Cardiac septum (tissue), 1 donor: Measurements from ENCODE around the gene CIRBP. TPM values are rescaled to one million over a fixed set of nuclear protein-coding genes. Genes with fewer than 3 reads are reported as not detected.
"Not testable (repeated sequence)": the region's sequence is repeated elsewhere in the genome, so short reads cannot be mapped to it uniquely, and the experiment has no call there.

Experiments
- DNase-seq: peaks from one replicate; pipeline ENCODE4 v3.0.0-alpha.2; 2020; ENCODE audit warnings: low spot score
- intact Hi-C: fragments of 100-400 bp; cut with DNase I; formaldehyde crosslinking; loops from one replicate; pipeline ENCODE4 v1.14.0; 2022
- total RNA-seq: library from RNA; stranded (reverse); fragmentation: NEBNext Ultra II Directional; extraction: Animal tissue kit (Norgen Biotek cat#: 25700); gene quantifications from one replicate; pipeline ENCODE4 v1.2.1, GENCODE V29; 2021
- donor health status: DM: no; HTN: no; CAD: no.

The CIRBP gene
- total RNA-seq, 1 donor from 2014 or later = 318 TPM

GRCh38 chr19:1239796-1240737 is 29.1 kb upstream of the CIRBP start:
- intact Hi-C loops = loop anchor here (2.0 to 5.0 kb wide), 2 partner anchors 19 to 313 kb away; partner anchors contain the start of gene ARID3A
- peak; percentile 93 for DNase-seq

- intact Hi-C loops = loop anchor here (5.0 kb wide), 1 partner anchor 314 kb away; the partner anchor contains the start of gene ARID3A
- DNase-seq = no peak
These were observed 28.2 kb upstream of the CIRBP start for GRCh38 chr19:1240925-1241324.

GRCh38 chr19:1241417-1242095 is 27.6 kb upstream of the CIRBP start, which contains the start of gene ATP5F1D:
TSS of gene ATP5F1D (plus strand) at chr19:1241751. CDS start at chr19:1241851, 100 bp downstream.
- DNase-seq = peak; percentile 98
- intact Hi-C loops = loop anchor here (5.0 kb wide), 1 partner anchor 314 kb away; the partner anchor contains the start of gene ARID3A

- intact Hi-C loops = loop anchor here (1.0 to 5.0 kb wide), 2 partner anchors 23 to 317 kb away; partner anchors contain the start of gene ARID3A
- peak; percentile 93 for DNase-seq
These were observed 25.1 kb upstream of the CIRBP start for GRCh38 chr19:1243768-1244692.

- DNase-seq = peak; percentile 90
- intact Hi-C loops = loop anchor here (1.0 to 5.0 kb wide), 2 partner anchors 22 to 318 kb away; partner anchors contain the start of gene ARID3A
These were observed 24.3 kb upstream of the CIRBP start for GRCh38 chr19:1244693-1245451.

- intact Hi-C loops = no loop called here
These were observed 23.5 kb upstream of the CIRBP start for GRCh38 chr19:1245494-1246264.

GRCh38 chr19:1246265-1247087 is 22.7 kb upstream of the CIRBP start:
- intact Hi-C loops, DNase-seq: not testable (repeated sequence)

More at GRCh38 chr19:1245494-1246264, 23.5 kb upstream of the CIRBP start:
- DNase-seq = no peak

- intact Hi-C loops = no loop called here
- DNase-seq = no peak
These were observed 21.4 kb upstream of the CIRBP start for GRCh38 chr19:1247748-1248138.

- intact Hi-C loops = no loop called here
- peak; percentile 93 for DNase-seq
These were observed 20.9 kb upstream of the CIRBP start, which contains the start of gene MIDN for GRCh38 chr19:1248139-1248785. TSS of gene MIDN (plus strand) at chr19:1248583. CDS start at chr19:1250297, 1,714 bp downstream.

- DNase-seq = peak; percentile 92
- intact Hi-C loops = loop anchor here (1.0 kb wide), 1 partner anchor 17 kb away; no protein-coding TSS in a partner anchor
These were observed 20.3 kb upstream of the CIRBP start for GRCh38 chr19:1248786-1249297.

GRCh38 chr19:1249298-1249989 is 19.7 kb upstream of the CIRBP start:
- peak; percentile 96 for DNase-seq
- intact Hi-C loops = loop anchor here (1.0 kb wide), 1 partner anchor 17 kb away; no protein-coding TSS in a partner anchor

- DNase-seq = no peak
- intact Hi-C loops = loop anchor here (1.0 kb wide), 1 partner anchor 16 kb away; no protein-coding TSS in a partner anchor
These were observed 19.1 kb upstream of the CIRBP start for GRCh38 chr19:1249990-1250436.

- no peak for DNase-seq
- intact Hi-C loops = no loop called here
These were observed 18.5 kb upstream of the CIRBP start for GRCh38 chr19:1250437-1251260.
